Measurements from ENCODE around the gene COL19A1.

Gene COL19A1

GRCh38 chr6:70118670-70119069 is 252.3 kb downstream of the COL19A1 start:
- H3K9me3 ChIP-seq (ENCODE audit: control insufficient read depth, low read length), result no peaks in the 10 kb centered on the region
- DNase-seq, result no peak
- no peak overlapping the region for H3K4me2 ChIP-seq (ENCODE audit: low read length, poor library complexity, severe bottlenecking)
- WGBS, result 60% methylated on average over 1 of the region's 2 CpGs
- no peak overlapping the region for H4K8ac ChIP-seq (ENCODE audit: low read length)
- peak overlapping the region; percentile 64 for H3K27ac ChIP-seq (ENCODE audit: low read length, poor library complexity, severe bottlenecking)
- no peak overlapping the region for H2AFZ ChIP-seq (ENCODE audit: low read depth, low read length)
- no peak overlapping the region for H2BK12ac ChIP-seq (ENCODE audit: low read length in 2 of 2)
- H3K4me1 ChIP-seq (ENCODE audit: control insufficient read depth, insufficient read depth, low read depth, low read length), result peaks cover 2% of the 10 kb centered on the region
- H3K79me1 ChIP-seq (replicated peaks; ENCODE audit: low read length, poor library complexity, severe bottlenecking), result no peaks in the 10 kb centered on the region
- no peak overlapping the region for H3K4ac ChIP-seq (ENCODE audit: low read depth in 1 of 2, low read length in 2 of 2)
- no peaks in the 10 kb centered on the region for H3K27me3 ChIP-seq (ENCODE audit: control insufficient read depth in 1 of 2, insufficient read depth in 1 of 2, low read length in 2 of 2)
- H3K18ac ChIP-seq (ENCODE audit: low read depth in 1 of 2, low read length in 2 of 2), result no peak overlapping the region
- no peak overlapping the region for H3K14ac ChIP-seq (ENCODE audit: low read length in 2 of 2)
- no peaks in the 10 kb centered on the region for H3K36me3 ChIP-seq (ENCODE audit: control insufficient read depth in 1 of 2, insufficient read depth in 2 of 2, low read depth in 1 of 2, low read length in 2 of 2)
- H3K9ac ChIP-seq (ENCODE audit: low read length), result no peak overlapping the region
- no peak overlapping the region for H3K23ac ChIP-seq (ENCODE audit: low read length in 2 of 2)
- no peak overlapping the region for H3K4me3 ChIP-seq (ENCODE audit: insufficient read depth in 1 of 2, low read depth in 1 of 2, low read length in 2 of 2)
- no peak overlapping the region for H2BK120ac ChIP-seq (ENCODE audit: low read depth, low read length)
- H2AK5ac ChIP-seq (ENCODE audit: low read length, severe bottlenecking), result no peak overlapping the region
- no peak overlapping the region for H2BK15ac ChIP-seq (ENCODE audit: low read depth, poor library complexity, severe bottlenecking)
- no peak overlapping the region for H4K91ac ChIP-seq (ENCODE audit: low read length)
- no peak overlapping the region for H2BK5ac ChIP-seq (ENCODE audit: low read depth, low read length, poor library complexity, severe bottlenecking)

- H3K14ac ChIP-seq (ENCODE audit: low read length in 2 of 2), result no peak overlapping the region
- H2AFZ ChIP-seq (ENCODE audit: low read depth, low read length), result no peak overlapping the region
- no peak overlapping the region for H4K8ac ChIP-seq (ENCODE audit: low read length)
- peak overlapping the region; percentile 64 for H3K27ac ChIP-seq (ENCODE audit: low read length, poor library complexity, severe bottlenecking)
- H2BK120ac ChIP-seq (ENCODE audit: low read depth, low read length), result no peak overlapping the region
- H3K4me2 ChIP-seq (ENCODE audit: low read length, poor library complexity, severe bottlenecking), result no peak overlapping the region
- no peak overlapping the region for H3K18ac ChIP-seq (ENCODE audit: low read depth in 1 of 2, low read length in 2 of 2)
- no peaks in the 10 kb centered on the region for H3K9me3 ChIP-seq (ENCODE audit: control insufficient read depth, low read length)
- H3K9ac ChIP-seq (ENCODE audit: low read length), result no peak overlapping the region
- H3K4me1 ChIP-seq (ENCODE audit: control insufficient read depth, insufficient read depth, low read depth, low read length), result peaks cover 2% of the 10 kb centered on the region
- no peaks in the 10 kb centered on the region for H3K36me3 ChIP-seq (ENCODE audit: control insufficient read depth in 1 of 2, insufficient read depth in 2 of 2, low read depth in 1 of 2, low read length in 2 of 2)
- no peak overlapping the region for H3K23ac ChIP-seq (ENCODE audit: low read length in 2 of 2)
- H3K4me3 ChIP-seq (ENCODE audit: insufficient read depth in 1 of 2, low read depth in 1 of 2, low read length in 2 of 2), result no peak overlapping the region
- no peak overlapping the region for H4K91ac ChIP-seq (ENCODE audit: low read length)
- no peak overlapping the region for H2BK15ac ChIP-seq (ENCODE audit: low read depth, poor library complexity, severe bottlenecking)
- no peak overlapping the region for H2BK12ac ChIP-seq (ENCODE audit: low read length in 2 of 2)
- no peak overlapping the region for H3K4ac ChIP-seq (ENCODE audit: low read depth in 1 of 2, low read length in 2 of 2)
- H3K27me3 ChIP-seq (ENCODE audit: control insufficient read depth in 1 of 2, insufficient read depth in 1 of 2, low read length in 2 of 2), result no peaks in the 10 kb centered on the region
- H3K79me1 ChIP-seq (replicated peaks; ENCODE audit: low read length, poor library complexity, severe bottlenecking), result no peaks in the 10 kb centered on the region
- H2BK5ac ChIP-seq (ENCODE audit: low read depth, low read length, poor library complexity, severe bottlenecking), result peak overlapping the region; percentile 50
- no peak for DNase-seq
- H2AK5ac ChIP-seq (ENCODE audit: low read length, severe bottlenecking), result no peak overlapping the region
- WGBS, result 98% methylated on average over 5 of the region's 7 CpGs
Measured at GRCh38 chr6:70119218-70119835, 253.0 kb downstream of the COL19A1 start.

- Histone ChIP-seq H2BK120ac (ENCODE audit: low read depth, low read length) (no peak overlapping the region), H3K79me1 (replicated peaks; ENCODE audit: low read length, poor library complexity, severe bottlenecking) (no peaks in the 10 kb centered on the region), H3K9ac (ENCODE audit: low read length) (peak overlapping the region; percentile 21), H3K27ac (ENCODE audit: low read length, poor library complexity, severe bottlenecking) (peak overlapping the region; percentile 99), H3K9me3 (ENCODE audit: control insufficient read depth, low read length) (no peaks in the 10 kb centered on the region), H2AK5ac (ENCODE audit: low read length, severe bottlenecking) (peak overlapping the region; percentile 94), H2BK15ac (ENCODE audit: low read depth, poor library complexity, severe bottlenecking) (no peak overlapping the region), H4K8ac (ENCODE audit: low read length) (no peak overlapping the region), H2AFZ (ENCODE audit: low read depth, low read length) (no peak overlapping the region), H3K18ac (ENCODE audit: low read depth in 1 of 2, low read length in 2 of 2) (no peak overlapping the region), H2BK12ac (ENCODE audit: low read length in 2 of 2) (no peak overlapping the region), H3K14ac (ENCODE audit: low read length in 2 of 2) (no peak overlapping the region), H2BK5ac (ENCODE audit: low read depth, low read length, poor library complexity, severe bottlenecking) (peak overlapping the region; percentile 98), H3K4me1 (ENCODE audit: control insufficient read depth, insufficient read depth, low read depth, low read length) (peaks cover 3% of the 10 kb centered on the region), H3K4me3 (ENCODE audit: insufficient read depth in 1 of 2, low read depth in 1 of 2, low read length in 2 of 2) (peak overlapping the region in 1 of 2 experiments; percentile 27), H3K4ac (ENCODE audit: low read depth in 1 of 2, low read length in 2 of 2) (no peak overlapping the region), H3K36me3 (ENCODE audit: control insufficient read depth in 1 of 2, insufficient read depth in 2 of 2, low read depth in 1 of 2, low read length in 2 of 2) (no peaks in the 10 kb centered on the region), H4K91ac (ENCODE audit: low read length) (no peak overlapping the region), H3K4me2 (ENCODE audit: low read length, poor library complexity, severe bottlenecking) (peak overlapping the region; percentile 27), H3K23ac (ENCODE audit: low read length in 2 of 2) (no peak overlapping the region), H3K27me3 (ENCODE audit: control insufficient read depth in 1 of 2, insufficient read depth in 1 of 2, low read length in 2 of 2) (no peaks in the 10 kb centered on the region)
- DNase-seq, result no peak
- no CpG with 5 or more reads among the region's 1 CpG for WGBS
Measured at GRCh38 chr6:70124443-70124842, 258.1 kb downstream of the COL19A1 start.

- Histone ChIP-seq H3K36me3 (ENCODE audit: control insufficient read depth in 1 of 2, insufficient read depth in 2 of 2, low read depth in 1 of 2, low read length in 2 of 2) (no peaks in the 10 kb centered on the region), H2AK5ac (ENCODE audit: low read length, severe bottlenecking) (peak overlapping the region; percentile 94), H3K79me1 (replicated peaks; ENCODE audit: low read length, poor library complexity, severe bottlenecking) (no peaks in the 10 kb centered on the region), H4K91ac (ENCODE audit: low read length) (peak overlapping the region; percentile 68), H3K4me2 (ENCODE audit: low read length, poor library complexity, severe bottlenecking) (peak overlapping the region; percentile 27), H2BK12ac (ENCODE audit: low read length in 2 of 2) (peak overlapping the region in 1 of 2 experiments; percentile 21), H2BK5ac (ENCODE audit: low read depth, low read length, poor library complexity, severe bottlenecking) (peak overlapping the region; percentile 98), H3K4me1 (ENCODE audit: control insufficient read depth, insufficient read depth, low read depth, low read length) (peaks cover 3% of the 10 kb centered on the region), H2BK120ac (ENCODE audit: low read depth, low read length) (no peak overlapping the region), H3K4ac (ENCODE audit: low read depth in 1 of 2, low read length in 2 of 2) (peak overlapping the region in 1 of 2 experiments; percentile 67), H3K18ac (ENCODE audit: low read depth in 1 of 2, low read length in 2 of 2) (peak overlapping the region; percentile 61 to 75), H3K23ac (ENCODE audit: low read length in 2 of 2) (no peak overlapping the region), H2AFZ (ENCODE audit: low read depth, low read length) (no peak overlapping the region), H2BK15ac (ENCODE audit: low read depth, poor library complexity, severe bottlenecking) (no peak overlapping the region), H3K4me3 (ENCODE audit: insufficient read depth in 1 of 2, low read depth in 1 of 2, low read length in 2 of 2) (peak overlapping the region in 1 of 2 experiments; percentile 27), H3K27me3 (ENCODE audit: control insufficient read depth in 1 of 2, insufficient read depth in 1 of 2, low read length in 2 of 2) (no peaks in the 10 kb centered on the region), H3K14ac (ENCODE audit: low read length in 2 of 2) (peak overlapping the region in 1 of 2 experiments; percentile 95), H3K9me3 (ENCODE audit: control insufficient read depth, low read length) (no peaks in the 10 kb centered on the region), H3K27ac (ENCODE audit: low read length, poor library complexity, severe bottlenecking) (peak overlapping the region; percentile 99), H3K9ac (ENCODE audit: low read length) (peak overlapping the region; percentile 34), H4K8ac (ENCODE audit: low read length) (no peak overlapping the region)
- 17% methylated on average over 3 of the region's 3 CpGs for WGBS
- DNase-seq, result peak; percentile 86
Measured at GRCh38 chr6:70124882-70125545, 258.7 kb downstream of the COL19A1 start.

All from mesenchymal stem cell (in vitro differentiated cells and primary cell).